Vagina (tissue), 2 donors: ENCODE measurements around the gene KRT2.
"Not testable (repeated sequence)": the region's sequence is repeated elsewhere in the genome, so short reads cannot be mapped to it uniquely, and the experiment has no call there.

Experiments
- POLR2A ChIP-seq, 2 donors: fragments of 450-650 bp; IDR thresholded peaks; one replicate each; pipeline ENCODE4 v1.6.1; 2017; ENCODE audit warnings: antibody characterized with exemption in 2 of 2, mild to moderate bottlenecking in 2 of 2, moderate library complexity in 2 of 2
- POLR2AphosphoS5 ChIP-seq, 2 donors: sonication (generic); formaldehyde crosslinking; IDR thresholded peaks; one replicate each; pipeline ENCODE4 v1.9.0; 2017; ENCODE audit warnings: antibody characterized with exemption in 2 of 2, mild to moderate bottlenecking in 2 of 2, low read depth in 1 of 2; ENCODE audit not compliant: insufficient read depth in 1 of 2
- TF ChIP-seq, protein P1 (sequence below), 3 experiments: fragments of 450-650 bp in 2 of 3; fragments of 200-600 bp in 1 of 3; sonication (generic) in 1 of 3; IDR thresholded peaks; one replicate each; pipeline ENCODE4 v1.5.1; 2017 to 2019; ENCODE audit warnings: antibody characterized with exemption in 3 of 3, mild to moderate bottlenecking in 2 of 3, moderate library complexity in 2 of 3

- TF ChIP-seq, protein P1, sequence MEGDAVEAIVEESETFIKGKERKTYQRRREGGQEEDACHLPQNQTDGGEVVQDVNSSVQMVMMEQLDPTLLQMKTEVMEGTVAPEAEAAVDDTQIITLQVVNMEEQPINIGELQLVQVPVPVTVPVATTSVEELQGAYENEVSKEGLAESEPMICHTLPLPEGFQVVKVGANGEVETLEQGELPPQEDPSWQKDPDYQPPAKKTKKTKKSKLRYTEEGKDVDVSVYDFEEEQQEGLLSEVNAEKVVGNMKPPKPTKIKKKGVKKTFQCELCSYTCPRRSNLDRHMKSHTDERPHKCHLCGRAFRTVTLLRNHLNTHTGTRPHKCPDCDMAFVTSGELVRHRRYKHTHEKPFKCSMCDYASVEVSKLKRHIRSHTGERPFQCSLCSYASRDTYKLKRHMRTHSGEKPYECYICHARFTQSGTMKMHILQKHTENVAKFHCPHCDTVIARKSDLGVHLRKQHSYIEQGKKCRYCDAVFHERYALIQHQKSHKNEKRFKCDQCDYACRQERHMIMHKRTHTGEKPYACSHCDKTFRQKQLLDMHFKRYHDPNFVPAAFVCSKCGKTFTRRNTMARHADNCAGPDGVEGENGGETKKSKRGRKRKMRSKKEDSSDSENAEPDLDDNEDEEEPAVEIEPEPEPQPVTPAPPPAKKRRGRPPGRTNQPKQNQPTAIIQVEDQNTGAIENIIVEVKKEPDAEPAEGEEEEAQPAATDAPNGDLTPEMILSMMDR (IDR thresholded peaks at IDR 0.05) = not testable (repeated sequence)
- TF ChIP-seq POLR2A (IDR thresholded peaks at IDR 0.05); POLR2AphosphoS5 (IDR thresholded peaks at IDR 0.05; ENCODE audit: insufficient read depth in 1 of 2, low read depth in 1 of 2): not testable (repeated sequence)
These were observed 17.9 kb upstream of the KRT2 start for GRCh38 chr12:52669941-52670340.
